GM19395 (cell line): ENCODE data around the gene NABP1.

ENCODE experiments used
- ATAC-seq: cut with Tn5 transposase; IDR thresholded peaks from one replicate; pipeline ENCODE4 v1.9.1; 2021; ENCODE audit warnings: mild to moderate bottlenecking, moderate library complexity; ENCODE audit not compliant: unreplicated experiment

Gene NABP1

GRCh38 chr2:191678437-191679100, 633 bp downstream of the NABP1 start:
- peak; percentile 18 for ATAC-seq

- ATAC-seq: peak; percentile 35
These were observed 2.1 kb downstream of the NABP1 start for GRCh38 chr2:191679818-191680600.

- no peak for ATAC-seq
These were observed 2.7 kb downstream of the NABP1 start for GRCh38 chr2:191680639-191681038.

- no peak for ATAC-seq
These were observed 4.2 kb downstream of the NABP1 start for GRCh38 chr2:191682126-191682525.

- no peak for ATAC-seq
These were observed 8.1 kb downstream of the NABP1 start for GRCh38 chr2:191686066-191686465.

- no peak for ATAC-seq
These were observed 8.8 kb downstream of the NABP1 start for GRCh38 chr2:191686729-191687128.

- no peak for ATAC-seq
These were observed 9.9 kb downstream of the NABP1 start for GRCh38 chr2:191687867-191688266.

- no peak for ATAC-seq
These were observed 11.2 kb downstream of the NABP1 start for GRCh38 chr2:191688934-191689695.

- ATAC-seq: no peak
These were observed 12.4 kb downstream of the NABP1 start for GRCh38 chr2:191690327-191690726.

GRCh38 chr2:191691016-191691735, 13.2 kb downstream of the NABP1 start:
- peak; percentile 74 for ATAC-seq

- ATAC-seq: no peak
These were observed 14.0 kb downstream of the NABP1 start for GRCh38 chr2:191691898-191692297.

GRCh38 chr2:191692502-191693115, 14.7 kb downstream of the NABP1 start:
- ATAC-seq: no peak

- ATAC-seq: no peak
These were observed 15.2 kb downstream of the NABP1 start for GRCh38 chr2:191693166-191693565.

- no peak for ATAC-seq
These were observed 15.8 kb downstream of the NABP1 start for GRCh38 chr2:191693778-191694177.

- no peak for ATAC-seq
These were observed 18.1 kb downstream of the NABP1 start for GRCh38 chr2:191696001-191696400.

- ATAC-seq: no peak
These were observed 19.0 kb downstream of the NABP1 start for GRCh38 chr2:191696966-191697365.

- ATAC-seq: no peak
These were observed 19.9 kb downstream of the NABP1 start for GRCh38 chr2:191697870-191698269.

GRCh38 chr2:191699341-191699945, 21.5 kb downstream of the NABP1 start:
- no peak for ATAC-seq

- ATAC-seq: no peak
These were observed 23.1 kb downstream of the NABP1 start for GRCh38 chr2:191701029-191701428.

- ATAC-seq: no peak
These were observed 23.8 kb downstream of the NABP1 start for GRCh38 chr2:191701696-191702095.
